HCT116 (cell line): Measurements from ENCODE around the gene CLDN5.

Experiments
- CTCF ChIP-seq, 3 experiments: fragments of 200-600 bp in 1 of 3; sonication (generic) in 1 of 3; IDR thresholded peaks in 2 of 3; conservative IDR thresholded peaks in 1 of 3; 2 replicates each; pipeline ENCODE4 v1.5.1; 2012 to 2017; ENCODE audit warnings: low read depth in 2 of 3, low read length in 2 of 3, antibody characterized with exemption in 1 of 3, borderline replicate concordance in 1 of 3, control low read depth in 1 of 3, mild to moderate bottlenecking in 1 of 3, mixed read lengths in 1 of 3, mixed run types in 1 of 3, moderate library complexity in 1 of 3; ENCODE audit not compliant: insufficient read depth in 1 of 3
- POLR2A ChIP-seq: IDR thresholded peaks from 2 replicates; pipeline ENCODE4 v1.7.0; 2011; ENCODE audit warnings: borderline replicate concordance; ENCODE audit not compliant: insufficient read depth, insufficient read length; ENCODE audit errors: extremely low read depth
- POLR2AphosphoS5 ChIP-seq: IDR thresholded peaks from 2 replicates; pipeline ENCODE4 v1.6.1; 2011; ENCODE audit warnings: mild to moderate bottlenecking, low read depth, low read length, moderate library complexity
- SRF ChIP-seq: IDR thresholded peaks from 2 replicates; pipeline ENCODE4 v1.6.1; 2012; ENCODE audit warnings: low read depth

- no peak for TF ChIP-seq CTCF (IDR thresholded peaks at IDR 0.05 in 2 of 3, conservative IDR thresholded peaks at IDR 0.05 in 1 of 3; ENCODE audit: borderline replicate concordance in 1 of 3, insufficient read depth in 1 of 3, low read depth in 2 of 3, low read length in 2 of 3)
- TF ChIP-seq POLR2A = no peak
- no peak for TF ChIP-seq POLR2AphosphoS5
- no peak for TF ChIP-seq SRF
Observed at GRCh38 chr22:19494001-19494560, 30.1 kb downstream of the CLDN5 start.
